HEK293 (cell line): ENCODE results near the gene SUPT5H.

Experiments used
- ATF2 ChIP-seq: fragments of 450-650 bp; formaldehyde crosslinking; IDR thresholded peaks from 2 replicates; pipeline ENCODE4 v1.5.1; 2016; ENCODE audit warnings: missing biosample characterization, missing genetic modification characterization, low read depth
- BCL11B ChIP-seq: fragments of 450-650 bp; formaldehyde crosslinking; IDR thresholded peaks from 2 replicates; pipeline ENCODE4 v1.5.1; 2016; ENCODE audit warnings: low read depth, missing biosample characterization, missing genetic modification characterization
- GLI4 ChIP-seq: fragments of 450-650 bp; formaldehyde crosslinking; IDR thresholded peaks from 2 replicates; pipeline ENCODE4 v1.5.1; 2016; ENCODE audit warnings: missing biosample characterization, missing genetic modification characterization
- HIC1 ChIP-seq: fragments of 450-650 bp; formaldehyde crosslinking; IDR thresholded peaks from 2 replicates; pipeline ENCODE4 v1.5.1; 2016; ENCODE audit warnings: missing biosample characterization, missing genetic modification characterization
- HOXA7 ChIP-seq: sonication (generic); formaldehyde crosslinking; IDR thresholded peaks from 2 replicates; pipeline ENCODE4 v1.8.1; 2022; ENCODE audit warnings: missing genetic modification reagents, borderline replicate concordance
- IKZF3 ChIP-seq: fragments of 450-650 bp; IDR thresholded peaks from 2 replicates; pipeline ENCODE4 v1.5.0; 2018; ENCODE audit warnings: missing biosample characterization, mild to moderate bottlenecking, missing genetic modification characterization, moderate library complexity
- MZF1 ChIP-seq: fragments of 450-650 bp; formaldehyde crosslinking; IDR thresholded peaks from 2 replicates; pipeline ENCODE4 v1.5.1; 2017; ENCODE audit warnings: missing biosample characterization, missing genetic modification characterization, borderline replicate concordance
- OSR2 ChIP-seq: fragments of 450-650 bp; formaldehyde crosslinking; IDR thresholded peaks from 2 replicates; pipeline ENCODE4 v1.5.1; 2016; ENCODE audit warnings: missing biosample characterization, missing genetic modification characterization
- PRDM4 ChIP-seq: fragments of 450-650 bp; formaldehyde crosslinking; IDR thresholded peaks from 2 replicates; pipeline ENCODE4 v1.5.1; 2017; ENCODE audit warnings: missing biosample characterization, missing genetic modification characterization
- SCRT1 ChIP-seq: fragments of 450-650 bp; formaldehyde crosslinking; IDR thresholded peaks from 2 replicates; pipeline ENCODE4 v1.5.1; 2016; ENCODE audit warnings: missing biosample characterization, missing genetic modification characterization, borderline replicate concordance
- SETDB1 ChIP-seq: IDR thresholded peaks from one replicate; pipeline ENCODE4 v1.6.1; 2017; ENCODE audit warnings: mild to moderate bottlenecking, low read length, moderate library complexity, mixed read lengths; ENCODE audit not compliant: insufficient read length
- ZBTB1 ChIP-seq: fragments of 450-650 bp; formaldehyde crosslinking; IDR thresholded peaks from 2 replicates; pipeline ENCODE4 v1.5.1; 2016; ENCODE audit warnings: missing biosample characterization, missing genetic modification characterization
- ZNF140 ChIP-seq: fragments of 450-650 bp; formaldehyde crosslinking; IDR thresholded peaks from 2 replicates; pipeline ENCODE4 v1.5.1; 2016; ENCODE audit warnings: missing biosample characterization, missing genetic modification characterization
- ZNF148 ChIP-seq: fragments of 450-650 bp; formaldehyde crosslinking; IDR thresholded peaks from 2 replicates; pipeline ENCODE4 v1.5.0; 2017; ENCODE audit warnings: missing biosample characterization, missing genetic modification characterization, borderline replicate concordance
- ZNF155 ChIP-seq: fragments of 450-650 bp; formaldehyde crosslinking; IDR thresholded peaks from 2 replicates; pipeline ENCODE4 v1.5.1; 2016; ENCODE audit warnings: missing biosample characterization, missing genetic modification characterization
- ZNF24 ChIP-seq: fragments of 450-650 bp; formaldehyde crosslinking; IDR thresholded peaks from 2 replicates; pipeline ENCODE4 v1.5.1; 2016; ENCODE audit warnings: missing biosample characterization, missing genetic modification characterization
- ZNF280C ChIP-seq: fragments of 450-650 bp; formaldehyde crosslinking; IDR thresholded peaks from 2 replicates; pipeline ENCODE4 v1.5.1; 2016; ENCODE audit warnings: missing biosample characterization, missing genetic modification characterization
- ZNF423 ChIP-seq: fragments of 450-650 bp; formaldehyde crosslinking; IDR thresholded peaks from 2 replicates; pipeline ENCODE4 v1.5.1; 2016; ENCODE audit warnings: missing biosample characterization, missing genetic modification characterization
- ZNF530 ChIP-seq: fragments of 450-650 bp; formaldehyde crosslinking; IDR thresholded peaks from 2 replicates; pipeline ENCODE4 v1.5.1; 2016; ENCODE audit warnings: low read depth, missing biosample characterization, missing genetic modification characterization
- ZNF585B ChIP-seq: fragments of 450-650 bp; formaldehyde crosslinking; IDR thresholded peaks from 2 replicates; pipeline ENCODE4 v1.5.1; 2016; ENCODE audit warnings: missing biosample characterization, missing genetic modification characterization
- ZNF596 ChIP-seq: fragments of 450-650 bp; IDR thresholded peaks from 2 replicates; pipeline ENCODE4 v1.5.0; 2018; ENCODE audit warnings: missing biosample characterization, mild to moderate bottlenecking, missing genetic modification characterization, moderate library complexity
- ZNF600 ChIP-seq: fragments of 450-650 bp; formaldehyde crosslinking; IDR thresholded peaks from 2 replicates; pipeline ENCODE4 v1.5.1; 2016; ENCODE audit warnings: missing biosample characterization, missing genetic modification characterization
- ZNF639 ChIP-seq: fragments of 450-650 bp; formaldehyde crosslinking; IDR thresholded peaks from 2 replicates; pipeline ENCODE4 v1.5.1; 2016; ENCODE audit warnings: missing biosample characterization, missing genetic modification characterization
- ZNF677 ChIP-seq: fragments of 450-650 bp; IDR thresholded peaks from 2 replicates; pipeline ENCODE4 v1.5.0; 2018; ENCODE audit warnings: missing biosample characterization, mild to moderate bottlenecking, missing genetic modification characterization, moderate library complexity
- ZNF791 ChIP-seq: fragments of 450-650 bp; formaldehyde crosslinking; IDR thresholded peaks from 2 replicates; pipeline ENCODE4 v1.5.1; 2016; ENCODE audit warnings: missing biosample characterization, missing genetic modification characterization

Gene SUPT5H

GRCh38 chr19:39405958-39406655 lies 39.3 kb upstream of the SUPT5H start (continued):
- no peak for TF ChIP-seq HIC1 (tag by site-specific recombination)
- no peak for TF ChIP-seq ZNF423 (tag by site-specific recombination)
- no peak for TF ChIP-seq ZNF155 (tag by site-specific recombination)
- TF ChIP-seq ZNF280C (tag by site-specific recombination): no peak
- TF ChIP-seq ZNF596 (tag by site-specific recombination): no peak
- TF ChIP-seq ZBTB1: no peak
- TF ChIP-seq HOXA7: no peak
- TF ChIP-seq MZF1 (tag by site-specific recombination): no peak
- TF ChIP-seq PRDM4 (tag by site-specific recombination): peak; percentile 33; the same call in 1 of the 2 replicates
- TF ChIP-seq ATF2 (tag by site-specific recombination): no peak
- TF ChIP-seq ZNF530 (tag by site-specific recombination): no peak
- peak; percentile 82; the same call in 1 of the 2 replicates for TF ChIP-seq ZNF791
- TF ChIP-seq BCL11B: peak; percentile 86; the same call in 1 of the 2 replicates
- TF ChIP-seq SCRT1 (tag by site-specific recombination): no peak
- TF ChIP-seq ZNF24 (tag by site-specific recombination): no peak
- no peak for TF ChIP-seq ZNF148 (tag by site-specific recombination)
- TF ChIP-seq OSR2 (tag by site-specific recombination): no peak; the same call in 1 of the 2 replicates
- no peak for TF ChIP-seq ZNF600 (tag by site-specific recombination)
- TF ChIP-seq ZNF585B (tag by site-specific recombination): no peak
- no peak for TF ChIP-seq IKZF3 (tag by site-specific recombination)
- no peak for TF ChIP-seq ZNF140 (tag by site-specific recombination)
- TF ChIP-seq SETDB1: no peak
- TF ChIP-seq GLI4 (tag by site-specific recombination): no peak
- TF ChIP-seq ZNF677 (tag by site-specific recombination): no peak
- TF ChIP-seq ZNF639 (tag by site-specific recombination): no peak; the same call in 1 of the 2 replicates
